GM12873 (cell line): ENCODE measurements around the gene GAA.

Experiments used
- CTCF ChIP-seq: IDR thresholded peaks from 2 replicates; pipeline ENCODE4 v1.5.1; 2012; ENCODE audit warnings: low read depth, mild to moderate bottlenecking, moderate library complexity, low read length, control low read depth; ENCODE audit not compliant: insufficient read depth; ENCODE audit errors: missing control alignments

Gene GAA

GRCh38 chr17:80071116-80071841, 30.1 kb upstream of the GAA start:
- TF ChIP-seq CTCF, result no peak

DNA sequence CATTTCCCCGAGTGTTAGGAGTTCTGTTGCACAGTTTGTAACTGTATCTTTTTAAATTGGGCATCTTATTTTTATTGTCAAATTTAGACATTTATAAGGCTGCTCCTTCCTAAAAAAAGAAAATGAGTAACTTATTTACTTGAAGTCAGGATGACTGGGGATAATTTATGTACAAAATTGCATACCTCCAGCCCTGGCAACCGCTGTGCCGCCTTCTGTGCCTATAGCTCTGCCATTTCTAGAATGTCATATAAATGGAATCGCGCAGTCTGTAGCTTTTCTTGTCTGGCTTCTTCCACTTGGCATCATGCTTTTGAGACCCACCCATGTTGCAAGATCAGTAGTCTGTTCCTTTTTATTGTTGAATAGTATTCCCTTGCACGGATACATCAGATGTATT, 29.0 kb upstream of the GAA start:
- no peak for TF ChIP-seq CTCF

- no peak for TF ChIP-seq CTCF
Observed at GRCh38 chr17:80080081-80080480, 21.3 kb upstream of the GAA start.

DNA sequence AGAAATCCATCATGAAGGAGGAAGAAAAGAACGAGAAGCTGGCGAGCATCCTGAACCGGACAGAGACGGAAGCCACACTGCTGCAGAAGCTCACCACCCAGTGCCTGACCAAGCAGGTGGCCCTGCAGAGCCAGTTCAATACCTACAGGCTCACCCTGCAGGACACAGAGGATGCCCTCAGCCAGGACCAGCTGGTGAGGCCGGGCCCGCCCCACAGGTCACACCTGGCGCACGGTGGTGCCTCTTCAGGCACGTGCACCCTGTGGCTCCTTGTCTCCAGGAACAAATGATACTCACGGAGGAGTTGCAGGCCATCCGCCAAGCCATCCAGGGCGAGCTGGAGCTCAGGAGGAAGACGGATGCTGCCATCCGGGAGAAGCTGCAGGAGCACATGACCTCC, 19.8 kb upstream of the GAA start:
- TF ChIP-seq CTCF, result no peak

- TF ChIP-seq CTCF, result peak; percentile 80
Observed at GRCh38 chr17:80082403-80083135, 18.8 kb upstream of the GAA start.

GRCh38 chr17:80083136-80083661, 18.2 kb upstream of the GAA start:
- no peak for TF ChIP-seq CTCF

- TF ChIP-seq CTCF, result no peak
Observed at GRCh38 chr17:80084773-80085172, 16.6 kb upstream of the GAA start.
